NCI-H345 (cell line): Measurements from ENCODE around the gene ST3GAL5.
"Not testable (repeated sequence)": the region's sequence is repeated elsewhere in the genome, so short reads cannot be mapped to it uniquely, and the experiment has no call there.

Experiments
- DNase-seq: peaks from one replicate; lab custom pipeline; 2025; lab: John Stamatoyannopoulos, UW

The ST3GAL5 gene

GRCh38 chr2:85893428-85894258 is 4.9 kb upstream of the ST3GAL5 start:
- DNase-seq, result no peak

GRCh38 chr2:85892216-85892944 is 3.6 kb upstream of the ST3GAL5 start:
- DNase-seq, result no peak

GRCh38 chr2:85890522-85891176 is 1.9 kb upstream of the ST3GAL5 start:
- DNase-seq, result no peak

GRCh38 chr2:85889627-85890281 is 964 bp upstream of the ST3GAL5 start:
- DNase-seq, result no peak

GRCh38 chr2:85888020-85888683 is 638 bp downstream of the ST3GAL5 start:
- DNase-seq, result no peak

- DNase-seq, result peak; percentile 36
Observed at GRCh38 chr2:85887566-85888019, 1.2 kb downstream of the ST3GAL5 start.

GRCh38 chr2:85886590-85886989 is 2.2 kb downstream of the ST3GAL5 start:
- DNase-seq, result no peak

GRCh38 chr2:85886141-85886540 is 2.6 kb downstream of the ST3GAL5 start:
- DNase-seq, result no peak

- DNase-seq, result not testable (repeated sequence)
Observed at GRCh38 chr2:85881781-85882180, 7.0 kb downstream of the ST3GAL5 start.

- not testable (repeated sequence) for DNase-seq
Observed at GRCh38 chr2:85880716-85881328, 8.0 kb downstream of the ST3GAL5 start.

GRCh38 chr2:85878719-85879370 is 9.9 kb downstream of the ST3GAL5 start:
- DNase-seq, result no peak

GRCh38 chr2:85875350-85876050 is 13.3 kb downstream of the ST3GAL5 start:
- DNase-seq, result no peak

GRCh38 chr2:85873679-85874078 is 15.1 kb downstream of the ST3GAL5 start:
- DNase-seq, result no peak

GRCh38 chr2:85872536-85873161 is 16.1 kb downstream of the ST3GAL5 start:
- no peak for DNase-seq

GRCh38 chr2:85871494-85872164 is 17.2 kb downstream of the ST3GAL5 start:
- no peak for DNase-seq

GRCh38 chr2:85868822-85869221 is 20.0 kb downstream of the ST3GAL5 start:
- no peak for DNase-seq

- no peak for DNase-seq
Observed at GRCh38 chr2:85867556-85868292, 21.1 kb downstream of the ST3GAL5 start.

GRCh38 chr2:85867121-85867520 is 21.7 kb downstream of the ST3GAL5 start:
- no peak for DNase-seq
